Measurements from ENCODE around the gene BICD2. TPM values are rescaled to one million over a fixed set of nuclear protein-coding genes. Genes with fewer than 3 reads are reported as not detected.

The BICD2 gene
- total RNA-seq, 4 donors from 2014 or later = 135 to 201 (median 153) TPM

- DNase-seq (ENCODE audit: low spot score in 2 of 2) = peak; percentile 67 to 83
- Histone ChIP-seq H3K27ac (peak overlapping the region; percentile 78), H3K4me1 (peaks cover 49% of the 10 kb centered on the region), H3K9me3 (no peaks in the 10 kb centered on the region), H3K4me3 (no peak overlapping the region), H3K27me3 (no peaks in the 10 kb centered on the region), H3K36me3 (peaks cover 85% of the 10 kb centered on the region)
- 37% methylated on average over 12 of the region's 17 CpGs for WGBS
- TF ChIP-seq POLR2A (IDR thresholded peaks at IDR 0.05) (no peak), POLR2AphosphoS5 (IDR thresholded peaks at IDR 0.05) (peak in 1 of 3 donors; percentile 54), CTCF (IDR thresholded peaks at IDR 0.05) (no peak), EP300 (IDR thresholded peaks at IDR 0.05) (no peak)
Measured at GRCh38 chr9:92715488-92716231, 49.0 kb downstream of the BICD2 start.

DNA sequence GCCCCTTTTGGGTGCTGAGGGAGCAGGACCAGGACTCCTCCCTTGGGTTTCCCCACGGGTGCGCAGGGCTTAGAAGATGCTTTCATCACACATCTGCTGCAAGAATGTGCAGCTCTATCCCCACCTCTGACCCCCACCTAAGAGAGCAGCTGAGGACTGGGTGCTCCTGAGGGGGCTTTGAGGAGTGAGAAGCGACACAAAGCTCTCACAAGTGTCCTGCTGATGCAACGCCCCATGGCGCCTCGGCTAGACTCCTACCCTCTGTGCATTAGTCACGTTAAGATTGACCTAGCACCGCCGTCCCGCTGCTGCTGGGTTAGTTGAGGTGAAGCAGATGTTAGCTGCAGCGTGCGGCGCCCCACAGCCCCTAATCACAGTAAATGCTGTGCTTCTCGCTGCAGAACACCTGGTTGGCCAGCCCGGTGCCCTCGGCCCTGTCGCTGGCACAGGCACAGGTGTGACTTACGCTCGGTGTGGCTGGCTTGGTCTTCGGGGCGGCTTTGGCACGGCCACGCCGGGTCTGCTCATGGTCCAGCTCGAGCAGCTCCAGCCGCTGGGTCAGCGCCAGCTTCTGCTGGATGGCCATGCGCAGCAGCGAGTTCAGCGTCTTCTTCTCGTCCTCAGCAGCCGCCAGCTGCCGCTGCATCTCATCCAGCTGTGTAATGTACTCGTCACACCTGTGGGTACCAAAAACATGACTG lies 49.7 kb downstream of the BICD2 start:
- 79% methylated on average over 16 of the region's 34 CpGs for WGBS
- TF ChIP-seq EP300 (IDR thresholded peaks at IDR 0.05) (no peak), POLR2AphosphoS5 (IDR thresholded peaks at IDR 0.05) (no peak), CTCF (IDR thresholded peaks at IDR 0.05) (no peak), POLR2A (IDR thresholded peaks at IDR 0.05) (no peak)
- peak; percentile 64 to 72 for DNase-seq (ENCODE audit: low spot score in 2 of 2)
- H3K4me1 ChIP-seq = peaks cover 56% of the 10 kb centered on the region
- H3K27ac ChIP-seq = peak overlapping the region; percentile 78
- H3K36me3 ChIP-seq = peaks cover 81% of the 10 kb centered on the region
- no peaks in the 10 kb centered on the region for H3K27me3 ChIP-seq
- H3K4me3 ChIP-seq = no peak overlapping the region
- H3K9me3 ChIP-seq = no peaks in the 10 kb centered on the region

DNA sequence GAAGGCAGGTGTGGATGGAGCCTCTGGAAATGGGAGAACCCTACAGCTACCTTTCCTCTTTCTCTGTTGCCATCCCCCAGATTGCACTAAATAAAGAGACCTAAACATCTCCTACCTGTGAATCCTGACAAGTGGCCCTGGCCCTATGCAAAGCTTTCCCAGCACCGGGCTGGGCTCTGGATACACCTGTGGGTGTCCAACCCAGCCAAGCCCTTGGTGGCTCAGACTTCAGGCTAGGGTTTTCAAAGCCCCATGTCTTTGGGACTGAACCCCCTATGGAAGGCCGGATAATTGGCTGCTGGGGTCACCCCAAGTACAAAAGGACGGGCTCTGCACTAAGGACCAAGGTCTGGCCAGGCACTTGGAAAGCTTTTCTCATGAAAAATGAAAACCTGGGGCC lies 50.6 kb downstream of the BICD2 start:
- H3K27ac ChIP-seq = no peak overlapping the region
- TF ChIP-seq EP300 (IDR thresholded peaks at IDR 0.05) (no peak), CTCF (IDR thresholded peaks at IDR 0.05) (no peak), POLR2AphosphoS5 (IDR thresholded peaks at IDR 0.05) (no peak), POLR2A (IDR thresholded peaks at IDR 0.05) (no peak)
- H3K27me3 ChIP-seq = no peaks in the 10 kb centered on the region
- H3K4me3 ChIP-seq = no peak overlapping the region
- no peak for DNase-seq (ENCODE audit: low spot score in 2 of 2)
- H3K4me1 ChIP-seq = peaks cover 65% of the 10 kb centered on the region
- H3K36me3 ChIP-seq = peaks cover 80% of the 10 kb centered on the region
- WGBS = 73% methylated on average over 2 of the region's 3 CpGs
- H3K9me3 ChIP-seq = no peaks in the 10 kb centered on the region

- H3K27ac ChIP-seq = no peak overlapping the region
Measured at GRCh38 chr9:92713528-92713927, 51.1 kb downstream of the BICD2 start.

More at GRCh38 chr9:92713528-92713927, 51.1 kb downstream of the BICD2 start:
- H3K27me3 ChIP-seq = no peaks in the 10 kb centered on the region
- no peaks in the 10 kb centered on the region for H3K9me3 ChIP-seq
- no peak for TF ChIP-seq CTCF (IDR thresholded peaks at IDR 0.05)
- no peak for TF ChIP-seq POLR2AphosphoS5 (IDR thresholded peaks at IDR 0.05)
- no peak for TF ChIP-seq POLR2A (IDR thresholded peaks at IDR 0.05)
- no peak for TF ChIP-seq EP300 (IDR thresholded peaks at IDR 0.05)
- H3K4me1 ChIP-seq = peaks cover 68% of the 10 kb centered on the region
- DNase-seq (ENCODE audit: low spot score in 2 of 2) = no peak
- H3K4me3 ChIP-seq = no peak overlapping the region
- H3K36me3 ChIP-seq = peaks cover 77% of the 10 kb centered on the region
- WGBS = 91% methylated on average over 15 of the region's 15 CpGs

Data from suprapubic skin (tissue), 4 donors.